SK-N-SH (cell line): ENCODE data around the gene GALNT18. TPM values are rescaled to one million over a fixed set of nuclear protein-coding genes. Genes with fewer than 3 reads are reported as not detected.

Source experiments
- CTCF ChIA-PET: fragments of 300-600, 350-600 bp; formaldehyde crosslinking; extraction: SDS; loops from one replicate; lab custom pipeline; 2021; lab: Yijun Ruan, JAX
- POLR2A ChIA-PET: fragments of 350-600 bp; sonication (Branson Sonifier 250); formaldehyde crosslinking; extraction: SDS; loops from one replicate; lab custom pipeline; 2020; ENCODE audit warnings: antibody characterized with exemption, inconsistent platforms; lab: Yijun Ruan, JAX
- DNase-seq: peaks from one replicate; pipeline ENCODE4 v3.0.0; 2012
- H2AFZ ChIP-seq: fragments of 200-600 bp; sonication (generic); 2 replicates; pipeline ENCODE4 v1.8.1; 2016; ENCODE audit warnings: antibody characterized with exemption, mild to moderate bottlenecking, low read depth
- H3F3A ChIP-seq: fragments of 200-600 bp; sonication (generic); replicated peaks from 2 replicates; pipeline ENCODE3; 2016; ENCODE audit warnings: antibody characterized with exemption, mild to moderate bottlenecking; ENCODE audit not compliant: insufficient read depth
- H3K27ac ChIP-seq, 2 experiments: fragments of 200-500 bp in 1 of 2; fragments of 200-600 bp in 1 of 2; sonication (Bioruptor generic) in 1 of 2; sonication (generic), shearing (Covaris generic) in 1 of 2; 2 replicates each; pipeline versions ENCODE4 v1.5.1 to v1.6.1; 2014 to 2016; ENCODE audit warnings: low read depth in 2 of 2, inconsistent platforms in 1 of 2, low read length in 1 of 2, mild to moderate bottlenecking in 1 of 2, mixed read lengths in 1 of 2
- H3K27me3 ChIP-seq: fragments of 200-600 bp; sonication (generic), shearing (Covaris generic); 2 replicates; pipeline ENCODE4 v1.6.1; 2016; ENCODE audit warnings: mixed run types; ENCODE audit not compliant: insufficient read depth
- H3K36me3 ChIP-seq, 2 experiments: fragments of 200-500 bp in 1 of 2; fragments of 200-600 bp in 1 of 2; sonication (Bioruptor generic) in 1 of 2; sonication (generic) in 1 of 2; replicated peaks in 1 of 2; 2 replicates each; pipeline versions ENCODE3 to v1.5.1; 2014 to 2016; ENCODE audit warnings: low read length in 1 of 2, mild to moderate bottlenecking in 1 of 2; ENCODE audit not compliant: insufficient read depth in 2 of 2, control insufficient read depth in 1 of 2
- H3K4me1 ChIP-seq, 2 experiments: fragments of 200-500 bp in 1 of 2; fragments of 200-600 bp in 1 of 2; sonication (Bioruptor generic) in 1 of 2; sonication (generic), shearing (Covaris generic) in 1 of 2; 2 replicates each; pipeline versions ENCODE4 v1.5.1 to v1.6.1; 2014 to 2016; ENCODE audit warnings: low read depth in 1 of 2, low read length in 1 of 2, mixed run types in 1 of 2; ENCODE audit not compliant: insufficient read depth in 2 of 2, control insufficient read depth in 1 of 2
- H3K4me2 ChIP-seq: fragments of 200-600 bp; sonication (generic), shearing (Covaris generic); 2 replicates; pipeline ENCODE4 v1.6.1; 2017; ENCODE audit warnings: mixed run types
- H3K4me3 ChIP-seq, 2 experiments: fragments of 200-500 bp in 1 of 2; fragments of 200-600 bp in 1 of 2; sonication (Bioruptor generic) in 1 of 2; sonication (generic), shearing (Covaris generic) in 1 of 2; 2 replicates each; pipeline versions ENCODE4 v1.5.1 to v1.8.1; 2014 to 2016; ENCODE audit warnings: low read depth in 2 of 2, inconsistent platforms in 1 of 2, low read length in 1 of 2, mild to moderate bottlenecking in 1 of 2, mixed read lengths in 1 of 2, moderate library complexity in 1 of 2
- H3K79me2 ChIP-seq: fragments of 200-600 bp; sonication (generic); 2 replicates; pipeline ENCODE4 v1.8.1; 2017; ENCODE audit warnings: mild to moderate bottlenecking; ENCODE audit not compliant: insufficient read depth
- H3K9ac ChIP-seq: fragments of 200-600 bp; sonication (generic); 2 replicates; pipeline ENCODE4 v1.6.1; 2017; ENCODE audit warnings: mixed run types
- H3K9me2 ChIP-seq: fragments of 200-600 bp; sonication (generic); 2 replicates; pipeline ENCODE4 v1.6.1; 2017; ENCODE audit warnings: mixed run types
- H3K9me3 ChIP-seq: fragments of 200-600 bp; sonication (generic); 2 replicates; pipeline ENCODE4 v1.6.1; 2017; ENCODE audit warnings: mixed run types, mild to moderate bottlenecking, moderate library complexity
- H4K20me1 ChIP-seq: fragments of 200-600 bp; sonication (generic); 2 replicates; pipeline ENCODE4 v1.6.1; 2017; ENCODE audit warnings: mild to moderate bottlenecking, mixed run types; ENCODE audit not compliant: insufficient read depth
- CHD2 ChIP-seq: fragments of 150-350 bp; IDR thresholded peaks from 2 replicates; pipeline ENCODE4 v1.6.1; 2018; ENCODE audit warnings: low read length; ENCODE audit not compliant: partially characterized antibody
- ELF1 ChIP-seq: IDR thresholded peaks from 2 replicates; pipeline ENCODE4 v1.4.0; 2012
- FOSL2 ChIP-seq: IDR thresholded peaks from 2 replicates; pipeline ENCODE4 v1.4.0; 2012; ENCODE audit warnings: low read depth, mild to moderate bottlenecking, moderate library complexity, borderline replicate concordance
- FOXM1 ChIP-seq: IDR thresholded peaks from 2 replicates; pipeline ENCODE4 v1.4.0; 2012; ENCODE audit warnings: low read depth, mild to moderate bottlenecking
- GATA2 ChIP-seq: sonication (generic); formaldehyde crosslinking; IDR thresholded peaks from 2 replicates; pipeline ENCODE4 v1.5.0; 2020; ENCODE audit warnings: mild to moderate bottlenecking, missing genetic modification reagents
- NRF1 ChIP-seq: IDR thresholded peaks from 2 replicates; pipeline ENCODE4 v1.6.1; 2012; ENCODE audit warnings: low read depth, mild to moderate bottlenecking, low read length
- RAD21 ChIP-seq: IDR thresholded peaks from 2 replicates; pipeline ENCODE4 v1.6.1; 2012; ENCODE audit warnings: mild to moderate bottlenecking, low read length
- RCOR1 ChIP-seq: fragments of 150-350 bp; IDR thresholded peaks from 2 replicates; pipeline ENCODE4 v1.6.1; 2017; ENCODE audit warnings: antibody characterized with exemption, low read length
- REST ChIP-seq: IDR thresholded peaks from 2 replicates; pipeline ENCODE4 v1.6.1; 2012; ENCODE audit warnings: mild to moderate bottlenecking, low read depth, low read length, moderate library complexity
- RFX5 ChIP-seq: IDR thresholded peaks from 2 replicates; pipeline ENCODE4 v1.6.1; 2012; ENCODE audit warnings: mild to moderate bottlenecking, improper control_type of control experiment, low read length
- RXRA ChIP-seq: IDR thresholded peaks from 2 replicates; pipeline ENCODE4 v1.4.0; 2012; ENCODE audit warnings: low read depth, mild to moderate bottlenecking, borderline replicate concordance
- SMC3 ChIP-seq: IDR thresholded peaks from 2 replicates; pipeline ENCODE4 v1.6.1; 2012; ENCODE audit warnings: low read depth, low read length, improper control_type of control experiment
- TAF1 ChIP-seq: IDR thresholded peaks from 2 replicates; pipeline ENCODE4 v1.6.1; 2012; ENCODE audit warnings: low read depth, mild to moderate bottlenecking, low read length, moderate library complexity, borderline replicate concordance
- TEAD4 ChIP-seq: IDR thresholded peaks from 2 replicates; pipeline ENCODE4 v1.4.0; 2012; ENCODE audit warnings: mild to moderate bottlenecking, borderline replicate concordance; ENCODE audit not compliant: insufficient read depth
- USF1 ChIP-seq: IDR thresholded peaks from 2 replicates; pipeline ENCODE4 v1.4.0; 2012; ENCODE audit warnings: low read depth, borderline replicate concordance
- USF2 ChIP-seq: fragments of 150-350 bp; IDR thresholded peaks from 2 replicates; pipeline ENCODE4 v1.6.1; 2017; ENCODE audit warnings: antibody characterized with exemption, low read length, low read depth, borderline replicate concordance
- YY1 ChIP-seq: IDR thresholded peaks from 2 replicates; pipeline ENCODE4 v1.4.0; 2012; ENCODE audit warnings: low read depth, mild to moderate bottlenecking
- WGBS: methylation state at CpG from one replicate; pipeline ENCODE4 v1.1.6; 2017; ENCODE audit warnings: low lambda C conversion rate; 5-methylcytosine and 5-hydroxymethylcytosine counted together
- polyA plus RNA-seq, 3 experiments: library from polyadenylated mRNA; depleted of rRNA; stranded (reverse); fragments of >200 nt; gene quantifications; 2 replicates each; pipeline ENCODE4 v1.2.3, GENCODE V29; 2012
- TF ChIP-seq, protein P1 (sequence below): fragments of 150-350 bp; IDR thresholded peaks from 2 replicates; pipeline ENCODE4 v1.6.1; 2016; ENCODE audit warnings: mild to moderate bottlenecking, low read depth, low read length
- TF ChIP-seq, protein P2 (sequence below): IDR thresholded peaks from 2 replicates; pipeline ENCODE4 v1.4.0; 2012; ENCODE audit warnings: low read depth

The GALNT18 gene
- polyA plus RNA-seq, 1 of the 3 experiments (the other 2 are of a cell fraction): 0.64 TPM

GRCh38 chr11:11239959-11240358 lies 381.8 kb downstream of the GALNT18 start:
- Histone ChIP-seq H3F3A (no peaks in the 10 kb centered on the region), H3K27me3 (no peaks in the 10 kb centered on the region), H2AFZ (no peak overlapping the region), H3K9me3 (no peaks in the 10 kb centered on the region), H3K4me1 (peaks cover 0 to 2% of the 10 kb centered on the region in 2 experiments; a peak in 1 of 4 replicates), H3K27ac (no peak overlapping the region), H3K9me2 (no peaks in the 10 kb centered on the region), H3K4me3 (no peak overlapping the region), H3K36me3 (no peaks in the 10 kb centered on the region), H3K9ac (no peak overlapping the region), H4K20me1 (no peaks in the 10 kb centered on the region), H3K4me2 (no peak overlapping the region), H3K79me2 (no peaks in the 10 kb centered on the region)
- ChIA-PET POLR2A (no interaction called here), CTCF (no interaction called here)
- no peak for DNase-seq
- 18% methylated on average over 1 of the region's 1 CpG for WGBS
- TF ChIP-seq REST (no peak), FOSL2 (no peak), TAF1 (no peak)
- TF ChIP-seq, protein P1, sequence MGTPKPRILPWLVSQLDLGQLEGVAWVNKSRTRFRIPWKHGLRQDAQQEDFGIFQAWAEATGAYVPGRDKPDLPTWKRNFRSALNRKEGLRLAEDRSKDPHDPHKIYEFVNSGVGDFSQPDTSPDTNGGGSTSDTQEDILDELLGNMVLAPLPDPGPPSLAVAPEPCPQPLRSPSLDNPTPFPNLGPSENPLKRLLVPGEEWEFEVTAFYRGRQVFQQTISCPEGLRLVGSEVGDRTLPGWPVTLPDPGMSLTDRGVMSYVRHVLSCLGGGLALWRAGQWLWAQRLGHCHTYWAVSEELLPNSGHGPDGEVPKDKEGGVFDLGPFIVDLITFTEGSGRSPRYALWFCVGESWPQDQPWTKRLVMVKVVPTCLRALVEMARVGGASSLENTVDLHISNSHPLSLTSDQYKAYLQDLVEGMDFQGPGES: no peak
- TF ChIP-seq, protein P2, sequence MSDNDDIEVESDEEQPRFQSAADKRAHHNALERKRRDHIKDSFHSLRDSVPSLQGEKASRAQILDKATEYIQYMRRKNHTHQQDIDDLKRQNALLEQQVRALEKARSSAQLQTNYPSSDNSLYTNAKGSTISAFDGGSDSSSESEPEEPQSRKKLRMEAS: no peak

DNA sequence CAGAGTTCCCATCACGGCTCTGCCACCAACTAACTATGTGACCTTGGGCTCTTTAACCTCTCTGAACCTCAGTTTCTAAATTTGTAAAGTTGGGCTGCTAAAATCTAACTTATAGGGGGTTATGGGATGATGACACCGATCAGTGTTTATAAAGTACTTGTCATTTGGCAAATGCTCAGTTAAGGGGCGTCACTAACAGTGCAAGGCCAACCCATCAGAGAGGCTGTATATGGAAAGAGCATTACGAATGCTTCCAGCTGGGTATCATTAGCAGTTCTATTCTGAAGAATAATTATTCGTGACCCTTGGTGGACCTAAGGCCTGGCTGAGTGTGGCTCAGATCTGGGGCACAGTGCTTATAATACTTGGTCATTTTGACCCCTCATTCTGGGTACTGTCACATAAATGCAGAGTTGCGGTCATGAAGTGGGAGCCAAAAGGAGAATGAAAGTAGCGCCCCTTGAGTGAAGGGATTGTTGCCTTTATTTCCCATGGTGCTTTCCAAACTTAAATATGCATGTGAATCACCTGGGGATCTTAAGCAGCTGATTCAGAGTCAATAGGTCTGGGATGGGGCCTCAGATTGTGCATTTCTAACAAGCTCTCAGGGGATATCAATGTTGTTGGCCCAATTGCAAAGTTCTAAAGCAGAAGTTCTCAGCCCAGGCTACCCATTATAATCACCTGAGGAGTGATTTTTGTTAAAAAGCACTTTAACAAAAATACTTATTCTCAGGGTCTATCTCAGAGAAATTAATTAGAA lies 384.6 kb downstream of the GALNT18 start:
- ChIA-PET POLR2A (no interaction called here), CTCF (no interaction called here)
- Histone ChIP-seq H3K9me2 (no peaks in the 10 kb centered on the region), H3K9ac (no peak overlapping the region), H3K4me1 (no peaks in the 10 kb centered on the region), H4K20me1 (no peaks in the 10 kb centered on the region), H3K9me3 (no peaks in the 10 kb centered on the region), H3K4me2 (no peak overlapping the region), H3K27ac (no peak overlapping the region), H3K36me3 (no peaks in the 10 kb centered on the region), H3K27me3 (no peaks in the 10 kb centered on the region), H2AFZ (no peak overlapping the region), H3K79me2 (no peaks in the 10 kb centered on the region), H3F3A (no peaks in the 10 kb centered on the region), H3K4me3 (no peak overlapping the region)
- no peak for DNase-seq
- 57% methylated on average over 7 of the region's 7 CpGs for WGBS
- TF ChIP-seq, protein P1: no peak
- no peak for TF ChIP-seq RAD21
- no peak for TF ChIP-seq USF1
- no peak for TF ChIP-seq RCOR1
- no peak for TF ChIP-seq TEAD4
- no peak for TF ChIP-seq CHD2
- no peak for TF ChIP-seq FOXM1
- no peak for TF ChIP-seq RXRA
- TF ChIP-seq ELF1: no peak
- no peak for TF ChIP-seq RFX5
- TF ChIP-seq USF2: no peak
- no peak for TF ChIP-seq NRF1
- TF ChIP-seq YY1: no peak
- TF ChIP-seq SMC3: no peak
- TF ChIP-seq GATA2 (CRISPR knock-in tag): no peak
